Measurements from ENCODE around the gene RFX5. TPM values are rescaled to one million over a fixed set of nuclear protein-coding genes. Genes with fewer than 3 reads are reported as not detected.
"Not testable (repeated sequence)": the region's sequence is repeated elsewhere in the genome, so short reads cannot be mapped to it uniquely, and the experiment has no call there.

RFX5 gene
- total RNA-seq, 2 donors from 2014 or later: 28.6 to 44.1 TPM

GRCh38 chr1:151364996-151365395, 17.9 kb upstream of the RFX5 start:
- H3K27ac ChIP-seq: no peak overlapping the region
- no peaks in the 10 kb centered on the region for H3K4me1 ChIP-seq
- DNase-seq: no peak
- H3K36me3 ChIP-seq: peaks cover 7% of the 10 kb centered on the region
- TF ChIP-seq CTCF (IDR thresholded peaks at IDR 0.05): no peak
- no peaks in the 10 kb centered on the region for H3K27me3 ChIP-seq
- no peaks in the 10 kb centered on the region for H3K9me3 ChIP-seq
- intact Hi-C loops (cut with DNase I): no loop called here
- no peak overlapping the region for H3K4me3 ChIP-seq
- H3K9ac ChIP-seq (ENCODE audit: low read depth in 2 of 2, low read length in 2 of 2): no peak overlapping the region

- Histone ChIP-seq H3K4me1 (no peaks in the 10 kb centered on the region), H3K36me3 (peaks cover 7% of the 10 kb centered on the region), H3K9me3 (no peaks in the 10 kb centered on the region), H3K27me3 (no peaks in the 10 kb centered on the region), H3K4me3 (no peak overlapping the region), H3K27ac (no peak overlapping the region), H3K9ac (ENCODE audit: low read depth in 2 of 2, low read length in 2 of 2) (no peak overlapping the region)
- intact Hi-C loops (cut with DNase I): no loop called here
- TF ChIP-seq CTCF (IDR thresholded peaks at IDR 0.05): no peak
- no peak for DNase-seq
Observed at GRCh38 chr1:151362308-151363155, 15.5 kb upstream of the RFX5 start.

GRCh38 chr1:151361883-151362282, 14.8 kb upstream of the RFX5 start:
- no peak for DNase-seq
- intact Hi-C loops (cut with DNase I): no loop called here
- Histone ChIP-seq H3K27me3 (no peaks in the 10 kb centered on the region), H3K4me1 (no peaks in the 10 kb centered on the region), H3K9me3 (no peaks in the 10 kb centered on the region), H3K4me3 (no peak overlapping the region), H3K27ac (no peak overlapping the region), H3K9ac (ENCODE audit: low read depth in 2 of 2, low read length in 2 of 2) (no peak overlapping the region), H3K36me3 (peaks cover 7% of the 10 kb centered on the region)
- no peak for TF ChIP-seq CTCF (IDR thresholded peaks at IDR 0.05)

- Histone ChIP-seq H3K27ac (no peak overlapping the region), H3K4me3 (no peak overlapping the region), H3K4me1 (no peaks in the 10 kb centered on the region), H3K9ac (ENCODE audit: low read depth in 2 of 2, low read length in 2 of 2) (no peak overlapping the region), H3K36me3 (no peaks in the 10 kb centered on the region), H3K27me3 (no peaks in the 10 kb centered on the region), H3K9me3 (no peaks in the 10 kb centered on the region)
- intact Hi-C loops (cut with DNase I): no loop called here
- TF ChIP-seq CTCF (IDR thresholded peaks at IDR 0.05): no peak
- no peak for DNase-seq
Observed at GRCh38 chr1:151356696-151357095, 9.6 kb upstream of the RFX5 start.

GRCh38 chr1:151352021-151352718, 5.1 kb upstream of the RFX5 start:
- no peak for DNase-seq
- H3K4me1 ChIP-seq: no peaks in the 10 kb centered on the region

GRCh38 chr1:151350323-151350722, 3.3 kb upstream of the RFX5 start:
- H3K36me3 ChIP-seq; H3K4me1 ChIP-seq; intact Hi-C loops (cut with DNase I); H3K27ac ChIP-seq; H3K4me3 ChIP-seq; DNase-seq; H3K9ac ChIP-seq (ENCODE audit: low read depth in 2 of 2, low read length in 2 of 2); H3K27me3 ChIP-seq; H3K9me3 ChIP-seq: not testable (repeated sequence)

More at GRCh38 chr1:151352021-151352718, 5.1 kb upstream of the RFX5 start:
- H3K9me3 ChIP-seq: no peaks in the 10 kb centered on the region
- no peaks in the 10 kb centered on the region for H3K27me3 ChIP-seq
- H3K9ac ChIP-seq (ENCODE audit: low read depth in 2 of 2, low read length in 2 of 2): no peak overlapping the region
- no peak overlapping the region for H3K27ac ChIP-seq
- no peaks in the 10 kb centered on the region for H3K36me3 ChIP-seq
- no peak overlapping the region for H3K4me3 ChIP-seq
- no peak for TF ChIP-seq CTCF (IDR thresholded peaks at IDR 0.05)
- intact Hi-C loops (cut with DNase I): no loop called here

All from colonic mucosa (tissue), 4 donors.